Uterus (tissue), 2 donors: ENCODE data around the gene WBP1.

Experiments used
- CTCF ChIP-seq, 4 experiments: fragments of 200-600 bp in 2 of 4; fragments of 450-650 bp in 2 of 4; sonication (generic) in 2 of 4; IDR thresholded peaks; one replicate each; pipeline ENCODE4 v1.5.1; 2016 to 2019; ENCODE audit warnings: antibody characterized with exemption in 4 of 4, mild to moderate bottlenecking in 2 of 4, moderate library complexity in 1 of 4
- POLR2A ChIP-seq, 2 donors: fragments of 450-650 bp; IDR thresholded peaks; one replicate each; pipeline ENCODE4 v1.6.1; 2016; ENCODE audit warnings: antibody characterized with exemption in 2 of 2, mild to moderate bottlenecking in 1 of 2, moderate library complexity in 1 of 2

- TF ChIP-seq CTCF (IDR thresholded peaks at IDR 0.05) (no peak), POLR2A (IDR thresholded peaks at IDR 0.05) (no peak)
Measured at GRCh38 chr2:74502147-74502719, 44.0 kb downstream of the WBP1 start.
